ENCODE data around the gene EPB41L2. TPM values are rescaled to one million over a fixed set of nuclear protein-coding genes. Genes with fewer than 3 reads are reported as not detected.

EPB41L2 gene
- total RNA-seq, 2 experiments from 2014 or later, result 9.5 to 12.3 TPM

DNA sequence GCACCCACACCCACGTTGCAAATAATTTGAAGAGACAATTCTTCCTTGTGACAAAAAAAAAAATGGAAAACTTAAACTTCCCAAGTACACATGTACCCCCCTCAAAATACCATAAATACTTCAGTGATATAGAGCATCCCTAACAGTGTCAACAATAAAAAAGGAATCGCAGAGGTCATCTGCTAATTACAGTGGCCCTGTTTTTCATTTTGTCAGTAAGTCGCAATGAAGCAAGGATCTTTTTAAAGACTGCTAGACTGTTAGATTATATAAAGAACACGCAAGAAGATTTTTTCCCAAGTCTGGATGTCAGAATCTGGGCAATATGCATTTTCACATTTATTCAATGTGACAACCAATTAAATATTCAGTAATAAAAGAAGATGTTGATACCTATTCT, 93.9 kb downstream of the EPB41L2 start:
- Mint-ChIP-seq H3K9me3 (no peaks in the 10 kb centered on the region), H3K27ac (no peak overlapping the region), H3K27me3 (no peaks in the 10 kb centered on the region), H3K36me3 (ENCODE audit: low read depth) (no peaks in the 10 kb centered on the region), H3K4me1 (ENCODE audit: low read depth) (no peaks in the 10 kb centered on the region), H3K4me3 (no peak overlapping the region)
- Histone ChIP-seq H3K4me3 (ENCODE audit: low read length) (no peak overlapping the region), H3K27ac (ENCODE audit: low read depth in 1 of 2, low read length in 2 of 2) (no peak overlapping the region), H3K4me1 (ENCODE audit: insufficient read depth, low read length) (no peaks in the 10 kb centered on the region), H3K27me3 (ENCODE audit: control insufficient read depth in 1 of 2, insufficient read depth in 2 of 2, low read length in 2 of 2) (no peaks in the 10 kb centered on the region), H3K36me3 (ENCODE audit: insufficient read depth, low read length) (no peaks in the 10 kb centered on the region), H3K9me3 (ENCODE audit: control insufficient read depth in 1 of 2, insufficient read depth in 1 of 2, low read length in 2 of 2) (no peaks in the 10 kb centered on the region)
- ChIA-PET POLR2A (no interaction called here), CTCF (no interaction called here)
- intact Hi-C loops (cut with DNase I, micrococcal nuclease), result no loop called here
- DNase-seq, result no peak
- TF ChIP-seq, protein P1, sequence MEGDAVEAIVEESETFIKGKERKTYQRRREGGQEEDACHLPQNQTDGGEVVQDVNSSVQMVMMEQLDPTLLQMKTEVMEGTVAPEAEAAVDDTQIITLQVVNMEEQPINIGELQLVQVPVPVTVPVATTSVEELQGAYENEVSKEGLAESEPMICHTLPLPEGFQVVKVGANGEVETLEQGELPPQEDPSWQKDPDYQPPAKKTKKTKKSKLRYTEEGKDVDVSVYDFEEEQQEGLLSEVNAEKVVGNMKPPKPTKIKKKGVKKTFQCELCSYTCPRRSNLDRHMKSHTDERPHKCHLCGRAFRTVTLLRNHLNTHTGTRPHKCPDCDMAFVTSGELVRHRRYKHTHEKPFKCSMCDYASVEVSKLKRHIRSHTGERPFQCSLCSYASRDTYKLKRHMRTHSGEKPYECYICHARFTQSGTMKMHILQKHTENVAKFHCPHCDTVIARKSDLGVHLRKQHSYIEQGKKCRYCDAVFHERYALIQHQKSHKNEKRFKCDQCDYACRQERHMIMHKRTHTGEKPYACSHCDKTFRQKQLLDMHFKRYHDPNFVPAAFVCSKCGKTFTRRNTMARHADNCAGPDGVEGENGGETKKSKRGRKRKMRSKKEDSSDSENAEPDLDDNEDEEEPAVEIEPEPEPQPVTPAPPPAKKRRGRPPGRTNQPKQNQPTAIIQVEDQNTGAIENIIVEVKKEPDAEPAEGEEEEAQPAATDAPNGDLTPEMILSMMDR (IDR thresholded peaks at IDR 0.05), result no peak
- no peak for ATAC-seq (ENCODE audit: poor library complexity)

DNA sequence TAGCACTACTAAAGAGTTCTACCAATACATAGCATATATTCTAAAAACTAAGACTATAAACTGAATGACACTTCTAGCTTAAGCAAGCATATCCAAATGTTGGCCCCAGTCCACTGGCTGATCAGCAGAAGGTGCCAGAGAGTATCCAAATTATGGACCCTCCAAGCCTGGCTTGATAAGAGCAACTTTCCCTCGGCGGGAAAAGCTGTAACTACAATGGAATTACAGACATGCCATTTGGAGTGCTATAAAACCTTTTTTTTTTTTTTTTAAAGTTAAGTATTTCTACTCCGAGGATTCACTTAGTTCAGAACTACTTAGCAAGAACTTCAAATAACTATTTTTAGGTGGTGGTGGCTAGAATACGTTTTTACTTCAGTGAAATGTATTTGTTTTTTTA, 94.6 kb downstream of the EPB41L2 start:
- Mint-ChIP-seq H3K27me3 (no peaks in the 10 kb centered on the region), H3K36me3 (ENCODE audit: low read depth) (no peaks in the 10 kb centered on the region), H3K4me3 (no peak overlapping the region), H3K27ac (no peak overlapping the region), H3K9me3 (no peaks in the 10 kb centered on the region), H3K4me1 (ENCODE audit: low read depth) (no peaks in the 10 kb centered on the region)
- TF ChIP-seq, protein P1 (IDR thresholded peaks at IDR 0.05), result no peak
- no peaks in the 10 kb centered on the region for H3K27me3 ChIP-seq (ENCODE audit: control insufficient read depth in 1 of 2, insufficient read depth in 2 of 2, low read length in 2 of 2)
- H3K36me3 ChIP-seq (ENCODE audit: insufficient read depth, low read length), result no peaks in the 10 kb centered on the region
- no peak for DNase-seq
- no peaks in the 10 kb centered on the region for H3K4me1 ChIP-seq (ENCODE audit: insufficient read depth, low read length)
- H3K9me3 ChIP-seq (ENCODE audit: control insufficient read depth in 1 of 2, insufficient read depth in 1 of 2, low read length in 2 of 2), result no peaks in the 10 kb centered on the region
- intact Hi-C loops (cut with DNase I, micrococcal nuclease), result no loop called here
- POLR2A ChIA-PET, result interaction anchor here (0.8 kb wide), 1 partner anchor 104 kb away, joined by 3 read pairs; no protein-coding TSS in a partner anchor
- CTCF ChIA-PET, result no interaction called here
- no peak overlapping the region for H3K4me3 ChIP-seq (ENCODE audit: low read length)
- H3K27ac ChIP-seq (ENCODE audit: low read depth in 1 of 2, low read length in 2 of 2), result no peak overlapping the region
- ATAC-seq (ENCODE audit: poor library complexity), result no peak

DNA sequence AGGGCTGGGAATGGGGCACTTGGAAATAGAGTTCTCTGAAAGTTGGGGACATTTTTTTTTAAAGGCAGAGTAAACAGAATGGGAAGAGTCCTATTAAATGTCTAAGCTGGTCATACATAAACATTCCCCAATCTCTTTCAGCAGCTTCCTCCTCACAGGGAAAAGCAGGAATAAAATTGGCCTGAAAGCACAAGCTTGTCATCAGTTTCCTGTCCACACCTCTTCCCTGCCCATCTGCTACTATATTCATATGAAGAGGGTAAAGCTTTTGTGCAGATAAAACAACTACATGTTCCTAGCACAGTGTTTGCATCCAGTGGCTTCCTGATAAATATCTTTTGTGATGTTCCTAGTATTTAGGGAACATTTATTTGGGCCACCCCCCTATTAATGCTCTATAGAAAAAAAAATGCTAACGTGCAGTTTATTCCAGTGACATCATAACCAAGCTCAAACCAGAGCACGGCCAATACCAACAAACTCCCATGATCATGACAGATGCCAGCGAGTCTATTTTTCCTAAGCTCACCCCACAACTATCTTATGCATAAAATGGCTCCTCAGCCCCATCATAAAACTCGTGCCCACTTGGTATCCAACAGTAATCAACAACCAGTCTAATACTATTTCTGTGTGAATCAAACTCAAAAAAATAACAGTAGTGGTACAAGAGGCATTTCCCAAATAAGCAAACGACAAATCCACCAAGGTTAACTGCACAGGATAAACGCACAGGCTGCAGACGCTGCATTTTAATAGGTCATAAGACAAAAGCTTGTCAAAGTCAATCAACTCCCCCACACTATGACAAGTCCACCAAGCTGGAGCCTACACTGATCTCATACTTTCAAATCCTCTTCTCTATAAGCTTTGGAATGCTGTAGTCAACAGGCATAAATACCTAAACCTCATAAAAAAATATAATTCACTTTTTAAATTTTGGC, 95.3 kb downstream of the EPB41L2 start:
- POLR2A ChIA-PET, result interaction anchor here (0.8 kb wide), 1 partner anchor 104 kb away, joined by 3 read pairs; no protein-coding TSS in a partner anchor
- DNase-seq (no peak), ATAC-seq (ENCODE audit: poor library complexity) (no peak)
- Mint-ChIP-seq H3K4me1 (ENCODE audit: low read depth) (no peaks in the 10 kb centered on the region), H3K9me3 (no peaks in the 10 kb centered on the region), H3K27ac (no peak overlapping the region), H3K4me3 (no peak overlapping the region), H3K36me3 (ENCODE audit: low read depth) (no peaks in the 10 kb centered on the region), H3K27me3 (no peaks in the 10 kb centered on the region)
- CTCF ChIA-PET, result no interaction called here
- TF ChIP-seq, protein P1 (IDR thresholded peaks at IDR 0.05), result no peak
- Histone ChIP-seq H3K4me1 (ENCODE audit: insufficient read depth, low read length) (no peaks in the 10 kb centered on the region), H3K27me3 (ENCODE audit: control insufficient read depth in 1 of 2, insufficient read depth in 2 of 2, low read length in 2 of 2) (no peaks in the 10 kb centered on the region), H3K9me3 (ENCODE audit: control insufficient read depth in 1 of 2, insufficient read depth in 1 of 2, low read length in 2 of 2) (no peaks in the 10 kb centered on the region), H3K36me3 (ENCODE audit: insufficient read depth, low read length) (no peaks in the 10 kb centered on the region), H3K27ac (ENCODE audit: low read depth in 1 of 2, low read length in 2 of 2) (no peak overlapping the region), H3K4me3 (ENCODE audit: low read length) (no peak overlapping the region)
- intact Hi-C loops (cut with DNase I, micrococcal nuclease), result no loop called here

All from CD4-positive, alpha-beta T cell (primary cell).